Measurements from ENCODE around the gene PTGR3. TPM values are rescaled to one million over a fixed set of nuclear protein-coding genes. Genes with fewer than 3 reads are reported as not detected.

PTGR3 gene
- total and polyA plus RNA-seq, 4 donors, result 10.1 to 22.2 (median 21.4) TPM

DNA sequence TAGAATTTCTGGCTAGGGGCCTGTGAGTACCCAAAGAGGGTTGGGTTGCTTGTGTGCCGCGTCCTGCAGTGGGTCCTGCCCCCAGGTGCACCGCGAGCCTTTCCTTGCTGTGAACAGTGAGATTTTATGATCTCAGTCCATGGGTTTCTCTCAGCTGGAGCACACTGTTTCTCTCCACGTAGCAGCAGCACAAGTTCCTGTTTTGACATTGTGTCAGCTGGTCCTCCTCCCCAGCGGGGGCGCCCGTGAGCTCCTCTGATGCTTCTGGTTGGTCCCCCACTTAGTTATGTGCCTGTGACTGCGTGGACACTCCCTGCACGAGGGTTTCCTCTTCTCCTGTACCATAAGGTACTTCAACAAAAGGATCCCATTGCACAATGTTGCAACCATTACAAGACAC lies 31.5 kb upstream of the PTGR3 start:
- peaks cover 0 to 2% (median 0%) of the 10 kb centered on the region in 4 donors for H3K9me3 ChIP-seq (ENCODE audit: control insufficient read depth in 4 of 4, insufficient read depth in 3 of 4, low read length in 3 of 4)
- 77 to 91% methylated on average over 10 of the region's 10 CpGs for WGBS, 2 donors
- H3K27me3 ChIP-seq (ENCODE audit: control insufficient read depth in 3 of 3, insufficient read depth in 3 of 3, low read length in 2 of 3), result no peaks in the 10 kb centered on the region
- TF ChIP-seq, protein P1, sequence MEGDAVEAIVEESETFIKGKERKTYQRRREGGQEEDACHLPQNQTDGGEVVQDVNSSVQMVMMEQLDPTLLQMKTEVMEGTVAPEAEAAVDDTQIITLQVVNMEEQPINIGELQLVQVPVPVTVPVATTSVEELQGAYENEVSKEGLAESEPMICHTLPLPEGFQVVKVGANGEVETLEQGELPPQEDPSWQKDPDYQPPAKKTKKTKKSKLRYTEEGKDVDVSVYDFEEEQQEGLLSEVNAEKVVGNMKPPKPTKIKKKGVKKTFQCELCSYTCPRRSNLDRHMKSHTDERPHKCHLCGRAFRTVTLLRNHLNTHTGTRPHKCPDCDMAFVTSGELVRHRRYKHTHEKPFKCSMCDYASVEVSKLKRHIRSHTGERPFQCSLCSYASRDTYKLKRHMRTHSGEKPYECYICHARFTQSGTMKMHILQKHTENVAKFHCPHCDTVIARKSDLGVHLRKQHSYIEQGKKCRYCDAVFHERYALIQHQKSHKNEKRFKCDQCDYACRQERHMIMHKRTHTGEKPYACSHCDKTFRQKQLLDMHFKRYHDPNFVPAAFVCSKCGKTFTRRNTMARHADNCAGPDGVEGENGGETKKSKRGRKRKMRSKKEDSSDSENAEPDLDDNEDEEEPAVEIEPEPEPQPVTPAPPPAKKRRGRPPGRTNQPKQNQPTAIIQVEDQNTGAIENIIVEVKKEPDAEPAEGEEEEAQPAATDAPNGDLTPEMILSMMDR (IDR thresholded peaks at IDR 0.05; ENCODE audit: control extremely low read depth, extremely low read depth), result no peak
- no peak for DNase-seq
- no peak overlapping the region for H3K27ac ChIP-seq (ENCODE audit: low read depth in 1 of 2, low read length in 1 of 2)
- peaks cover 0 to 20% (median 8%) of the 10 kb centered on the region in 5 donors for H3K4me1 ChIP-seq (ENCODE audit: control insufficient read depth in 5 of 5, insufficient read depth in 5 of 5, low read length in 5 of 5)
- ATAC-seq (ENCODE audit: insufficient read depth, low FRiP score), result no peak
- H3K36me3 ChIP-seq (ENCODE audit: control insufficient read depth in 4 of 4, insufficient read depth in 4 of 4, low read length in 4 of 4), result peaks cover 0 to 14% (median 2%) of the 10 kb centered on the region in 4 donors
- no peak overlapping the region for H3K9ac ChIP-seq (ENCODE audit: insufficient read depth in 1 of 2, low read length in 2 of 2)
- H3K4me3 ChIP-seq, result no peak overlapping the region

DNA sequence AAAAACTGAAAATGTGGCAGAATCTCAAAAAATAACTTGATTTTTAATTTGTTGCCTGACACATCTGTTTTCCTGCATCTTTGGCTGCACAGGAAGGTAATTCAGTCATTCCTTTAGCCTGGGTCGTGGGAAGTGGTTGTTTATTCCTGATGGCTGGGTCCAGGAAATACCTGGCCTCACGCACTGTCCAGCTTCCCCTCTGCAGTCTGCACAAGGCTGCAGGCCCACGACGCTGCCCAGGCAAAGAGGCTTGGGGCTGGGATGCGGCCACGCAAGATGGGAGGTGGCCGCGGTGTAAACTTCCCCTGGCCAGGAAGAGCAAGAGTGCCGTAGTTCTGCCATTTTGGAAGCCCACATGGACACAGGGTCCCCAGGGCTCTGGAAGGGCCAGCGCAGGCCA lies 29.8 kb upstream of the PTGR3 start:
- TF ChIP-seq, protein P1 (IDR thresholded peaks at IDR 0.05; ENCODE audit: control extremely low read depth, extremely low read depth), result no peak
- ATAC-seq (ENCODE audit: insufficient read depth, low FRiP score), result no peak
- H3K4me3 ChIP-seq, result no peak overlapping the region
- WGBS, 2 donors, result 73 to 75% methylated on average over 10 of the region's 10 CpGs
- H3K36me3 ChIP-seq (ENCODE audit: control insufficient read depth in 4 of 4, insufficient read depth in 4 of 4, low read length in 4 of 4), result peaks cover 0 to 16% (median 2%) of the 10 kb centered on the region in 4 donors
- peaks cover 0 to 2% (median 0%) of the 10 kb centered on the region in 4 donors for H3K9me3 ChIP-seq (ENCODE audit: control insufficient read depth in 4 of 4, insufficient read depth in 3 of 4, low read length in 3 of 4)
- H3K9ac ChIP-seq (ENCODE audit: insufficient read depth in 1 of 2, low read length in 2 of 2), result no peak overlapping the region
- no peaks in the 10 kb centered on the region for H3K27me3 ChIP-seq (ENCODE audit: control insufficient read depth in 3 of 3, insufficient read depth in 3 of 3, low read length in 2 of 3)
- no peak for DNase-seq
- peaks cover 0 to 20% (median 3%) of the 10 kb centered on the region in 5 donors for H3K4me1 ChIP-seq (ENCODE audit: control insufficient read depth in 5 of 5, insufficient read depth in 5 of 5, low read length in 5 of 5)
- H3K27ac ChIP-seq (ENCODE audit: low read depth in 1 of 2, low read length in 1 of 2), result no peak overlapping the region

DNA sequence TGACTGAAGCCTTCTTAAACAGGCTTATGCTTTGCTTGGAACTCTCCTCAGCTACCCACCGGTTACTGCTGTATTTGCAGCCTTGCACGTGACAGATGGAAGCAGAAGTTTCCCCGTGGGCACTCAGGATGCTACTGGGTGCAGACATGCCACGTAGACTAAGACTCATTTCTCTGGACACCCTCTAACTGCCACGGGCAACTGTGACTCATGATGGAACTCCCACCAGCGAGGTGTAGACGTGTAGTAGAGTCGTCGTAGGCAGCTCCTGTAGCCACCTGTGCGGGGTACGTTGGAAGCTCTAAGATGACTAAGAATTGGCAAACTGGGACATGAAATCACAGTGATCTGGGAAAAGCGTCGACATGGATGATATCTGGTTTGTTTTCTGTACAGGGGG lies 29.2 kb upstream of the PTGR3 start:
- TF ChIP-seq, protein P1 (IDR thresholded peaks at IDR 0.05; ENCODE audit: control extremely low read depth, extremely low read depth), result no peak
- WGBS, 2 donors, result 95% methylated on average over 13 of the region's 13 CpGs
- H3K4me1 ChIP-seq (ENCODE audit: control insufficient read depth in 5 of 5, insufficient read depth in 5 of 5, low read length in 5 of 5), result peaks cover 0 to 20% (median 3%) of the 10 kb centered on the region in 5 donors
- ATAC-seq (ENCODE audit: insufficient read depth, low FRiP score) (no peak), DNase-seq (no peak)
- H3K9ac ChIP-seq (ENCODE audit: insufficient read depth in 1 of 2, low read length in 2 of 2), result no peak overlapping the region
- no peak overlapping the region for H3K4me3 ChIP-seq
- no peaks in the 10 kb centered on the region for H3K27me3 ChIP-seq (ENCODE audit: control insufficient read depth in 3 of 3, insufficient read depth in 3 of 3, low read length in 2 of 3)
- peaks cover 0 to 16% (median 2%) of the 10 kb centered on the region in 4 donors for H3K36me3 ChIP-seq (ENCODE audit: control insufficient read depth in 4 of 4, insufficient read depth in 4 of 4, low read length in 4 of 4)
- H3K27ac ChIP-seq (ENCODE audit: low read depth in 1 of 2, low read length in 1 of 2), result no peak overlapping the region
- peaks cover 0 to 2% (median 0%) of the 10 kb centered on the region in 4 donors for H3K9me3 ChIP-seq (ENCODE audit: control insufficient read depth in 4 of 4, insufficient read depth in 3 of 4, low read length in 3 of 4)

DNA sequence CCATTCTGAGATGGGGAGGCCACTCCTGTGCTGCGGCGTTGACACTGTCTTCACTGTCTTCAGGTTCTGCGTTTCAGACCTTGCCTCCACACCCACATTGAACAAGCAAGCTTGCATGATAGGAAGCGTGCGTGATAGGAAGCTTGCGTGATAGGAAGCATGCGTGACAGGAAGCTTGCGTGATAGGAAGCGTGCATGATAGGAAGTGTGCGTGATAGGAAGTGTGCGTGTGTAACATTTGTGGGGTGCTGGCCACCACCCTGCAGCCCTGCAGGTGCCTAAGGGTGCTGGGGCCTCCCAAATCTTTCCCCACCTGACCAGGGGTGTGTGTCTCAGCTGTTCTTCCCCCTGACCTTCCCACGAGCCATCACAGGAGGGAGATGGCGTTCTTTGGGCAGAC lies 27.0 kb upstream of the PTGR3 start:
- peaks cover 0 to 15% (median 4%) of the 10 kb centered on the region in 4 donors for H3K36me3 ChIP-seq (ENCODE audit: control insufficient read depth in 4 of 4, insufficient read depth in 4 of 4, low read length in 4 of 4)
- peaks cover 0 to 21% (median 4%) of the 10 kb centered on the region in 5 donors for H3K4me1 ChIP-seq (ENCODE audit: control insufficient read depth in 5 of 5, insufficient read depth in 5 of 5, low read length in 5 of 5)
- WGBS, 2 donors, result 40 to 84% methylated on average over 13 of the region's 13 CpGs
- no peak overlapping the region for H3K9ac ChIP-seq (ENCODE audit: insufficient read depth in 1 of 2, low read length in 2 of 2)
- no peak overlapping the region for H3K4me3 ChIP-seq
- peaks cover 0 to 2% (median 0%) of the 10 kb centered on the region in 4 donors for H3K9me3 ChIP-seq (ENCODE audit: control insufficient read depth in 4 of 4, insufficient read depth in 3 of 4, low read length in 3 of 4)
- no peak overlapping the region for H3K27ac ChIP-seq (ENCODE audit: low read depth in 1 of 2, low read length in 1 of 2)
- DNase-seq, result no peak
- H3K27me3 ChIP-seq (ENCODE audit: control insufficient read depth in 3 of 3, insufficient read depth in 3 of 3, low read length in 2 of 3), result no peaks in the 10 kb centered on the region
- no peak for ATAC-seq (ENCODE audit: insufficient read depth, low FRiP score)
- TF ChIP-seq, protein P1 (IDR thresholded peaks at IDR 0.05; ENCODE audit: control extremely low read depth, extremely low read depth), result no peak

Measured in lung (tissue), 12 donors.